GM20000 (cell line): ENCODE results near the gene CLNK.

Source experiments
- DNase-seq: peaks from one replicate; pipeline ENCODE4 v3.0.0; 2012; ENCODE audit warnings: low spot score
- TF ChIP-seq, protein P1 (sequence below): IDR thresholded peaks from 2 replicates; pipeline ENCODE4 v1.5.1; 2012; ENCODE audit warnings: mild to moderate bottlenecking, control low read depth; ENCODE audit errors: extremely low read depth, missing control alignments

Gene CLNK

DNA sequence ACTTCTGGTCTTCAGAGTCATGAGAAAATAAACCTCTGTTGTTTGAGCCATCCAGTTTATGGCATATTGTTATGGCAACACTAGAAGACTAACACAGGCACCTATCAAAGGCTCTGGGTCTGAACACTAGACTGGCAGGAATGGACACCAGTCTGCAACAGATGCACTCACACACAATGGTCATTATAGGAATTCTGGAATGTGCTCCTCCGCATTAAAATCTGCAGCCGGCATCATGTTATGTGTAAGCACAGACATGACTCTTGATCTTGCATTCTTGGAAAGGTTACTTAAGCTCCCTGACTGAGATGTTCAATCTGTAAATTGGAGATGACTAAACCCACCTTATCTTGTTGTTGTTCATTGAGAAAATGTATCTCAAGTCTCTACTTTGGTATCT is 115.1 kb downstream of the CLNK start:
- no peak for DNase-seq

DNA sequence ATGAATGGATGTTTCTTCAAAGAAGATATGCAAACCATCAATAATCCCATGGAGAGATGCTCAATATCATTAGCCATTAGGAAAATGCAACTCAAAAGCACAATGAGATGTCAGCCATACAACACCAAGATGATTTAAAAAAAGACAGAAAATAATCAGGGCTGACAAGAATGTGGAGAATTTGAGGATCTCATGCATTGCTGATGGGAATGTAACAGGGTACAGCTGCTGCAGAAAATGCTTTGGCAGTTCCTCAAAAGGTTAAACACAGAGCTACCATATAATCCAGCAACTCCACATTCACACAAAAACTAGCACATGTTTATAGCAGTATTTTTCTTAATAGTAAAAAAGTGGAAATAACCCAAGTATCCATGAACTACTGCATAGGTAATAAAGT is 116.8 kb downstream of the CLNK start:
- no peak for DNase-seq
- TF ChIP-seq, protein P1, sequence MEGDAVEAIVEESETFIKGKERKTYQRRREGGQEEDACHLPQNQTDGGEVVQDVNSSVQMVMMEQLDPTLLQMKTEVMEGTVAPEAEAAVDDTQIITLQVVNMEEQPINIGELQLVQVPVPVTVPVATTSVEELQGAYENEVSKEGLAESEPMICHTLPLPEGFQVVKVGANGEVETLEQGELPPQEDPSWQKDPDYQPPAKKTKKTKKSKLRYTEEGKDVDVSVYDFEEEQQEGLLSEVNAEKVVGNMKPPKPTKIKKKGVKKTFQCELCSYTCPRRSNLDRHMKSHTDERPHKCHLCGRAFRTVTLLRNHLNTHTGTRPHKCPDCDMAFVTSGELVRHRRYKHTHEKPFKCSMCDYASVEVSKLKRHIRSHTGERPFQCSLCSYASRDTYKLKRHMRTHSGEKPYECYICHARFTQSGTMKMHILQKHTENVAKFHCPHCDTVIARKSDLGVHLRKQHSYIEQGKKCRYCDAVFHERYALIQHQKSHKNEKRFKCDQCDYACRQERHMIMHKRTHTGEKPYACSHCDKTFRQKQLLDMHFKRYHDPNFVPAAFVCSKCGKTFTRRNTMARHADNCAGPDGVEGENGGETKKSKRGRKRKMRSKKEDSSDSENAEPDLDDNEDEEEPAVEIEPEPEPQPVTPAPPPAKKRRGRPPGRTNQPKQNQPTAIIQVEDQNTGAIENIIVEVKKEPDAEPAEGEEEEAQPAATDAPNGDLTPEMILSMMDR, result no peak

More for the DNA sequence above, 115.1 kb downstream of the CLNK start:
- TF ChIP-seq, protein P1, result no peak

DNA sequence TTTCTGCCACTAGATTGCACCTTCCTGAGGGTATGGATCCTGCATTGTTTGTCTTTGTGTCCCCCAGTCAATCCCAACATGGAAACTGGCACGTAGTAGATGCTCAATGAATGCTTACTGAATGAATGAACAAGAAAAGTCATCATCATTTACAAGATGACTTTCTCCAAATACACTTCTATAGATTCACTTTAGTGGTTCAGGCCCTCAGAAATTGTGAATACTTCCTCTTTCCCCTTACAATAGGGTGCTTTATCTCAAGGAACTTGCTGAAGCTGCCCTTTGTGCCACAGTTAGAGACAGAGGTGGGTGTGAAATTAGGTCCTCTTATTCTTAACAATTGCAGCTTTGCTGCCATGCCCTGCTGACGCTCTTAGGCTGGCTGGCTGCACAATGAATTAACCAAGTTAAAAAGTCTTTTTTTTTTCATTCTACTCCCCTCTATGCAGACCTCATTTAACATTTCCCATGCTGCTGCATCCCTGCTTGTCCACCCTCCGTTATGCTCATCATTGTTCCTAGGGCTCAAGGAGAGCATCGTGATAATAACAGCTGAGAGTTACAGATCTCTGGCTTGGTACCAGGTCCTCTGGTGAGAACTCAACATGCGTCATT is 119.3 kb downstream of the CLNK start:
- TF ChIP-seq, protein P1, result no peak
- no peak for DNase-seq

DNA sequence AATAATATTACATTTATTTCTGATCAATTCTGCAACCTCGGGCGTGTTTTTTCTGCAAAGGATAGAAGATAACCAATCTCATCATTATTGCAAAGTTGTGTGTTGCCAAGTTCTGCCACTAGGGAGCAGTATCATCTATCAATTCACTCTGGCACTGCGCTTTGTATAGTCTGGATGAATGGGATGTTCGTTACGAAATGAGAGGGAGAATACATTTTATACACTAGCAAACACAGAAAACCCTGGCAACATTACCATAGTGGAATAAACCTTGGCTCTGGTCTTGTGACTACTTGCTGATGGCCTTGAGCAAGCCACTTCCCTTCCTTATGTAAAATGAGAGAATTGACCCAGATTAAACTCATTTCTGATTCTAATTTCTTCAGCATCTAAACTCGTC is 129.9 kb downstream of the CLNK start:
- peak; percentile 41 for DNase-seq
- TF ChIP-seq, protein P1, result peak; percentile 57

DNA sequence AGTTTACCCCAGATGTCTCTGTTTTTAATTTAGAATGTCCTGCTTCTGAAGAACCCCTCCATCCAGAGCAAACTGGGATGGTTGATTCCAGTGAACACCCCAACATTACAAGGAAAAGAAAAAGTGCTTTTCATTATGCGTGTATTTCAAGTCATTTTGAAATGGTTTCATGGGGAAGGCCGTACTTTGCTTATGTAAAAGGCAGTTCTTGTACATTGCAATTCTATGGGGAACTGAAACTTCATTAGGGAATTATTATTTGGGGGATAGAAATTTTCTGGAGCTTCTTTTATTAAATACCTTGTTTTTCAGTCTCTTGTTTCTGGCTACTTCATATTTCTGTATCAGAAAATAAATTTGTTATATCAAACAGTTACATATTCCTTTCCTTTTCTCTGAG is 130.4 kb downstream of the CLNK start:
- no peak for DNase-seq
- TF ChIP-seq, protein P1, result no peak

DNA sequence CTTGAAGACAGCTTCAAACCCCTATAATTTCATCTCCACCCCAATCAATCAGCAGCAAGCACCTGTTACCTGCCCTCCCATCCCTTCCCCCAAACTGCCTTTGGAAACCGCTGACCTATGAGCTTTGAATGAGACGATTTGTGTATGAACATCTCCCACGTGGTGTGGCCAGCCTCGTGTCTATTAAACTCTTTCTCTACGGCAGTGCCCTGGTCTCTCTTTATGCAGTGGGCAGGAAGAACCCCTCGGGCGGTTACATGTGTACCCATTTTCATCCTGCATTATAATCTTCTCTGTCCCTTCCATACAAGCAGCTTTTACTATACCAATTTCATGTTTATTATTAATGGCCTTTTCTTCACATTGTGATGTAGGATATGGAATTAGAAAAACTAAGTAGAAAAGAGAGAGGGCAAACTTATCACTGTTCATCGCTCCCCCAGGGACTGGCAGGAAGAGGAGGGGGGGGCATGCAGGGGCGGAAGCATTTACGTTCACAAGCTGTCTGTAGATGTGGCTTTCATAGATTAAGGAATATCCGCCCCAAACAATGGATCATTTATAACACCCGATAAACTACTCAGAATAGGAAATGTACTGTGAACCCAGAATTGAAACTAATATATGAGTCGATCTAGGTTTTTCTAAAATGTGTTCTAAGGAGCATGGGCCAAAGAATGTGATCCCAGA is 131.8 kb downstream of the CLNK start:
- TF ChIP-seq, protein P1, result no peak
- DNase-seq, result no peak

DNA sequence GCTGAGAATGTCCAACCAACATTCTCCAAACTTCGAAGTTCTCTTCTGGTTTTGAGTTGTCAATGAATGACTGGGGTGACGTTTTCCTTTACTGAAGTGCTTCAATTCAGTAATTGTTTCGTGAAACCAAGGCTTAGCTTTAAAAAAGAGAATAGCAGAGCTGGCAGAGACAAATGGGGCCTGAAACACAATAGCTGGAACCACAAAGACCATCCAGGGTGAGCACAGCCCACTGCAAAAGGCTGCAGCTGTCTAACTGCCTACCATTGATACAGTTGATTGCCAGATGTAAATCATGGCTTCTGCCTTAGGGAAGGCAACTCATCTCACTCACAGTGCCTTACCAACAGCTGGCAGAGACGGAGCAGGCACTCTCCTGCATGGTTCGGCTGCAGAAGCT is 148.7 kb downstream of the CLNK start:
- peak; percentile 14 for DNase-seq
- TF ChIP-seq, protein P1, result no peak
